Stimulated activated CD8-positive, alpha-beta memory T cell treated with anti-CD3 and anti-CD28 coated beads, Interleukin-2, amount 100 ng/mL, for 1 hour (primary cell): Measurements from ENCODE around the gene PITX2.
"Not testable (repeated sequence)": the region's sequence is repeated elsewhere in the genome, so short reads cannot be mapped to it uniquely, and the experiment has no call there.

Experiments
- DNase-seq, 2 donors: peaks; one replicate each; pipeline ENCODE4 v3.0.0-alpha.2; 2020; ENCODE audit warnings: low read depth in 2 of 2

The PITX2 gene

DNA sequence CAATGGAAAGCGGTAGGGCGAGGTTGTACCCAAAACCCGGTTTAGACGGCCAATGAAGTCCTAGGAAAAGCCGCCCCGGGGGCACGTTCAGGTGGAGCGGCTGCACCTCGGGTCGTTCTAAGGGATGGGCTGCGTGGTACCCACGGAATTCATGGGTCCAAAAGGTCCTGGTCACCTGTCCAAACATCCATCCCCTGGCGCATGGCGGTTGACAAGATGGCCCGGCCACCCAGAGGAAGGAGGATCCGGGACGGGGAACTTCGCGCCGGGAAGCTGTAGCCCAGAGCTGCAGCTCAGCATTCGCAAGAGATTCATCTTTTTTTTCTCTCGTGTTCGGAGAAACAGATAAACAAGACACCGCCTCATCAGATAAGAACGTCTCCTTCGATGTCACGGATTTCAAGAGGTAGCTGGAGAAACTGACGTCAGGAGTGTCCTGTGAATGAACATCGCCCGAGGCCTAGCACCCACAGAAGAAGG lies 10.9 kb downstream of the PITX2 start:
- no peak for DNase-seq

DNA sequence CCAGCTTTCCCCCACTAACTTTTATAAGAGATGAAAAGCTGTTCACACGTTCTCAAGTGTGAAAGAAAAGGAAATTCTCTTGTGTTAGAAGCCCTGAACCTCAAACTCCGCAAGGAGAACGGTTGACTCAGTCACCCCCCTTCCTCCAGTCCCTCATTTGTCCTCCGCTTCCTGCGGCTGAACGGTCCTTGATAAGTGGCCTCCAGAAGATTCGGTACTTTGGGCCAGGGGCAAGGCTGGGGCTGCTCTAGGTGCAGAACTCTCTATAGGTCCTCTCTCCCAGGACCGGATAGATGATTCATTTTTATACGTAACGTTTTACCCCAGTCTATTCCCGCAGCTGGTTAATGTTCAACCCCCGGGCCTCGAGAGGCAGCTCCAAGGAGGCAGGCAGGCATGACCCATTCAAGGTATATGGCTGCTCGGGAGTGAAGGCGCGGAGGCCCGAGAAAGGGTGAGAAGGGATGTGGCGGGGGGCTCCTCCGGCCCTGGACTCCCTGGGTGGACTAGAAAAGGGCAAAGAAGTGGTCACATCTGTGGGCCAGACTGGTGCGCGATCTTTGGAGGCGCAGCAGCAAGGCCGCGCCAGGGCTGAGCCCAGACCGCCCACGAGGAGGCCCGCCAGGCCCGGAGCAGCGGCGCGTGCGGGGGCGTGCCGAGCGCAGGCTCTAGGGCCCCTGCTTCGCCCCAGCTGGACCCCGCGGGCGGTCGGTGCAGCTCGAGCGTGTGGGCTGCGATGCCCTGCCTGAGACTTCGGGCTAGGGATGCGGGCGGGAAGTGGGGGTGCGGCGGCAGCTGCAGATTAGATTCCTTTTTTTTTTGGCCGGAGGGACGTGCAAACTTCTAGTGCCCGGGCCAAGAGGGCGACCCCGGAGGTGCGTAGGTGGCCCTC lies 11.7 kb downstream of the PITX2 start:
- DNase-seq, result no peak

DNA sequence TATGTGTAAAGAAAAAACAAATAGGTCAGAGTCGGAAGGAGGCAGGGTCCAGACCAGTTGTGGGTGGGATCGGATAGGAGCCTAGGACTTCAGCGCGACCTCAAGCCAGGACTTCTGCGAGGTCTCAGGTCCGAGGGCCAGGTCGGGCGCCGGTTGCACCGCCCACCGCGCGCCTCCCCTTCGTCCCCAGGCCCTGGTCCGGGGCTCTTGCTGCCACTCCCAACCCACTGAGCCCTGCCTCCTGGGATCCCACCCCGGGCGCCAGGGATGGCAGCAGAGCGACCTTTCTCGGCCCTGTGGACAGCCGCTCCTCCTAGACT lies 12.3 kb downstream of the PITX2 start:
- DNase-seq, result no peak

DNA sequence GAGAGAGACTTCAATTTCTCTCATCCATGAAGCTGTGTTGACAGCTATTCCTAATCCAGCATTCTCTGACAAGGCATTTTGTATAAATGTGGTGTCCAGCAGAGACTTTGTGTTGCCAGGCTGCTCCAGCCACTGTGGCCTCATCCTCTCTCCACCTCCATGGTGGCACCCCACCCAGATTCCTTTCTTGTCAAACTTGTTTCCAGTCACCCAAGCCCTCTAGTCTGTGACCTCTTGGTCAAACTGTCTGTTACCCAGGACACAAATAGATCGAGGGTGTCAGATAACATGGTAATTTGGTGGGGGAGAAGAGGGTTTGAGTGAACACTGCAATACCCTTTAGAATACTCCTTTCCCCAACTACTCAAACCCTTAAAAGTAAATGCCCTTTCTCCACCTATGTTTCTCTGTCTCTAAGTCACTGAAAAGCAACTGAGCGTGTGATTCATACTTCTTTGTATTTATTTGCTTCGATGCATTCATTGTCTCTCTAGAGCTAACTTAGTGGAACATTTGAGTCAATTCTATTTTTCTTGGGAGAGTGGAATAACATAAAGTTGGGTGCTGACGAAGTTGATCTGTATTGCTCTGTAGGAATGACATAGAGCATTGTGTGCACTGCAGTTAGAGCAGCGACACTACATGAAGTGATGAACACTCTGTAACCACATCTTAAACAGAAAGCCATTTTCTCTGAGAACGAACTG lies 13.7 kb downstream of the PITX2 start:
- DNase-seq, result no peak

DNA sequence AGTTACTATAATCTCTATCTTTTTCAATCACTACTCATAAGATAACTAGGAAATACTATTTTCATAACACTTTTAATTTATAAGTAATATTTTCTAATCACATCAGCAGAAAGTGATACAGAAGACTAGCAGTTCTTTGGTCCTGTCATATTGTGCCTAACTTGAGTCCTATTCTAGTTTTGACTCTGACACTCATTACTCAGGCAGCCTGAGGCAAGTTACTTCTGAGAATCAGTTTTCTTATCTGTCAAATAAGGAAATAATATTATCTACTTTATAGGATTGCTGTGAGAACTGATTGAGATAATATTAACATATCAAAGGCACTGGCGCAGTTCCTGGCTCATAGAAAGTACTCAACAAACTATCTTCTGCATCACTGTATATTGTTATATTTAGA lies 17.8 kb downstream of the PITX2 start:
- no peak for DNase-seq

DNA sequence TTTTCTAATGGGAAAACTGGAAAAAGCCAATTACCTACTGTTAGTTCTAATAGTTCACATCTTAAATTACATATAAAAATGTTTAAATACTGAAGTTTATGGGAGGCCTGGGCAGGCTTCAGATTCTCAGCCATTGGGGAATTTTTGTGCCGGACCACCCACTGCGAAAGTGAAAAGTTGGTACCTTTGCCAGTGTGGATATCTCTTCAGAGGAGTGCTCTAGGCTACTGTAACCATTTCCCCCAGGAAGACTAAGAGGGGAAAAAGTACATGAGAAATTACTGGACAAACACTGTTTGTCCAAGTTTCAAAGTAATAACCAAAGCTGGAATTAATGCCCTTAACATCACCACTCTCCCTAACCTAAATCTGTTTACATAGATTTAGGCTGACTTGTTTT lies 20.8 kb downstream of the PITX2 start:
- no peak for DNase-seq

DNA sequence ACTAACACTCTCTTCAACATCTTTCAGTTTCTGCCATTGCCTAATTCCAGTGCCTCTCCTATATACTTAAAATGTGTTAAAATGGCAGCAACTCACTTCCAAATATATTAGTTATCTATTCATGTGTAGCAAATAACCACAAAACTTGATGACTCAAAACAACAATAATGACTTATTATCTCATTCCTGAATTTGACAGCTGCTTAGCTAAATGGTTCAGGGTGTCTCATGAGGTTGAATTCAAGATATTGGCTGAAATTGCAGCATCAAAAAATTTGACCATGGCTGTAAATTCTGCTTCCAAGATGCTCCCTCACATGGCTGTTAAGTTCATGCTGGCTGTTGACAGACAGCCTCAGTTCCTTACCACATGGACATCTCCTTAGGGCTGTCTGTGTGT lies 25.3 kb downstream of the PITX2 start:
- no peak for DNase-seq

DNA sequence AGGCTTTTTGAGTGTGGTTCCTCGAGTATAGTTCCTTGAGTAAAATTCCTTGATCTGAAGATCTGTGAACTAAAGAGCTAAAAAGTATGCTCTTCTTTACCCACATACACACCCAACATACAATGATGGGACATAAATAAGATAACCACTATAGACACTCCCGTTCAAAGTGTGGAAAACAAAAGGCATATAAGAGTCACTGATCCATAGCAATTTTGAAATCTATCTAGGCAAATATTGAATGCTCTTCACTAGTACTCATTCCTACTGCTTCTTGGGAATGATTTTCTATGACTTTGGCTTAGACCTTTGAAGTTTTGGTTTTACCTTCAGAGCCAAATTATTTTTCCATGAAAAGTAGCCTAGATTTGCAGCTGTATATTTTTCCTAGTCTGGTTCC lies 26.4 kb downstream of the PITX2 start:
- DNase-seq, result no peak

DNA sequence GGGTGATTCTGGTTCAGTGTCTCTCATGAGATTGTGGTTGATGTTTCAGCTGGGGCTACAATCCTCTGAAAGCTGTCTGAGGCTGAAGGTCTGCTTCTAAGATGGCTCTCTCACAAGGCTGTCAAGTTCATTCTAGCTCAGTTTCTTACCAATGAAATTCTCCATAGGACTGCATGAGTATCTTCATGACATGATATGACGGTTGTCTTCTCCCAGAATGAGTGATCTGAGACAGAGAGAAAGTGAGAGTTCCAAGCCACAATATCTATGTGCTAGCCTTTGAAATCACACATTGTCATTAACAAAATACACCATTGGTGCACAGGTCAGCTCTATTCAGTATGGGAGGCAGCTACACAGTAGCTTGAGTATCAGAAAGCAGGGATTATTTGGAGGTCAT lies 27.3 kb downstream of the PITX2 start:
- no peak for DNase-seq

DNA sequence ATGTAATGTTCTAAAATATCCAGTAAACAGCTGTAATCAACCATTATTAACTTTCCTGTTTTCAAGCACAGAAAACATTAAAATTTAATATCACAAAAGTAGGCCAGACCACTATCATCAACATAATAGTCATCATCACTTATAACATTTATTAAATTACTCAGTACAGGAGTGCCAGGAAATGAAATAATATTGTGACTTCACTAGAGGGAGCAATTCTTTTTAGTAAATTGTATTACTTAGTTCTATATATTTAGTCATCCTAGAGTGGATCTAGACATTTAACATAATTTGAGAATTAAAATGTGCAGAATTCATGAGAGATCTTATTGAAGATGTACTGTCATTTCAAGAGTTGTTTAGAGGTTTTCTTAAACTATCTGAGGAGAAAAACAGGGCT lies 33.6 kb downstream of the PITX2 start:
- DNase-seq, result no peak

DNA sequence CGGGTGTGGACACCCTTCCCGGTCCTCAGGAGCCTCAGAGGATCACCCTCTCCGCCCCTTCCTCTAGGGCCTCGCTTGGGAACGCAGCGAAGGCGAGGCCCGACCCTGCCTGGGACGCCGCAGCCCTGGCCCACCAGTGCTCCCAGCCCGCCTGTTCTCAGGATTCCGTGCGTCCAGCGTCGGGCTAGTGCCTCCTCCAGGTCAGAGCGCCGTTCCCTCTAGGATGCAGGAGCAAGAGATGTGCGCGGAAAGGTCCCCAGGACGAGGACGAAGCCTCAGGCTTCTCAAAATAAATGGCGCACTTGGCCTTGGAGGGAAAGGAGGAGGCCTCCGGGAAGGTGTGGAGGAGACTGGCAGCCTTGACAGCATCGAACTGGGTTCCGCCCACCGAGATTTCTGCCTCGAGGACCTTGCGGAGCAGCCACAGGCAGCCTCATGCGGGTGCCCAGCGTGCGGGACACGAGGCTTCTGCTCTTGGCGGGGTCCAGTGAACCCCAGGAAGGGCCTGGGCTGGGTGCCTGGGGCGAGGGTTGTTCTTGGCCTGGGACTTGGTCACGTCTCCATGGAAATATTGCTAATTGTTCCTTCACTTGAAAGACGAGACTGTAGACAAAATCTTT lies 35.1 kb downstream of the PITX2 start:
- DNase-seq, result no peak

DNA sequence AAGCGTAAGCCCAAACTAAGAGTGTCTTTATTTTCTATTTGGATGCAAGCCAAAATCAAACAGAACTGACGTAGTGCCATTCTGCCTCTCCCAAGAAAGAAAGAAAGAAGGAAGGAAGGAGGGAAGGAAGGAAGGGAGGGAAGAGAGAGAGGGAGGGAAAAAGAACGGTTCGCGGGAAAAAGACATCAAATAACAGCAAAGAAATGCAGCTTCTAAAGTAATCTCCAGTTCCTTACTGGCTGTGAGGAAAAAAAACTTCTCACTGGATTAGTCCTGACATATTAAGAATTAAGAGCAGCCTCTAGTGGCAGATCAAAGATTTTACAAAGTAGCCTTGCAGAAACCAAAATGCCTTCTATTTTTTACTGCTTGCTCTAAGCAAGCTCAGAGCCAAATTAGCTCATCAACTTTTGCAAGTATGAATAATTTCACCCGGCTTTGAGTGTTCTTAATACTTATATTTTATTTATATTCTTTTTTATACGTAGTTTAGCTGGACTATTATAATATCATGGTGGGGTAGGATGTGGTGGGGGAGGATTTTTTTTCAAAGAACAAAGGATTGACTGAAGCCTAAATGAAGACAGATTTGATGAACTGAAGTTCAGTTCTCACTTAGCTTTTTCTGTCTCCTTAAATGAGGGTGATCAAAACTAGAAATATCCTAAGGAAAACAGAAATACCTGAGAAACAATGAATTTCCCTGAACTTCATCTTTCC lies 36.6 kb downstream of the PITX2 start:
- no peak for DNase-seq

DNA sequence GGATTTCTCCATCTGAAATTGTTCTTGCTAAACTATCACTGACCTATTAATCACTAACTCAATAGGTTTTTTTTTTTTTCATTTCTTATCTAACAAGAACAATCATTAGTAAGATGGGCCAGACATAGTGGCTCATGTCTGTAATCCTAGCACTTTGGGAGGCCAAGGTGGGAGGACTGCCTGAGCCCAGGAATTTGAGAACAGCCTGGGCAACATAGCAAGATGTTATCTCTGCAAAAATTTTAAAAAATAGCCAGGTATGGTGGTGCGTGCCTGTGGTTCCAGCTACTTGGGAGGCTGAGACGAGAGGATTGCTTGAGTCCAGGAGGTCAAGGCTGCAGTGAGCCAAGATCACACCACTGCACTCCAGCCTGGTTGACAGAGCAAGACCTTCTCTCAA lies 46.2 kb downstream of the PITX2 start:
- DNase-seq, result not testable (repeated sequence)
